H1 (cell line): Measurements from ENCODE around the gene KCNIP2. TPM values are rescaled to one million over a fixed set of nuclear protein-coding genes. Genes with fewer than 3 reads are reported as not detected.

Experiments
- BRCA1 ChIP-seq: IDR thresholded peaks from 2 replicates; pipeline ENCODE4 v1.6.1; 2012; ENCODE audit warnings: low read depth, low read length, improper control_type of control experiment
- CBX5 ChIP-seq: fragments of 300-800, 300-1000 bp; sonication (generic); IDR thresholded peaks from 2 replicates; pipeline ENCODE4 v1.7.1; 2016; ENCODE audit warnings: antibody characterized with exemption, low read length, low read depth
- CBX8 ChIP-seq: fragments of 300-800, 300-1000 bp; sonication (generic); IDR thresholded peaks from 2 replicates; pipeline ENCODE4 v1.7.1; 2016; ENCODE audit warnings: low read depth, low read length, borderline replicate concordance
- CEBPB ChIP-seq: IDR thresholded peaks from 2 replicates; pipeline ENCODE4 v1.6.1; 2012; ENCODE audit warnings: low read depth, low read length
- CHD1 ChIP-seq: IDR thresholded peaks from 2 replicates; pipeline ENCODE4 v1.6.1; 2012; ENCODE audit warnings: low read depth, low read length, improper control_type of control experiment
- CREB1 ChIP-seq: IDR thresholded peaks from 2 replicates; pipeline ENCODE4 v1.6.1; 2012; ENCODE audit warnings: inconsistent platforms
- EZH2 ChIP-seq: fragments of 200-600 bp; sonication (generic); IDR thresholded peaks from 2 replicates; pipeline ENCODE4 v1.7.1; 2012; ENCODE audit warnings: low read depth, mild to moderate bottlenecking, moderate library complexity, low read length, inconsistent platforms; ENCODE audit not compliant: severe bottlenecking
- GABPA ChIP-seq: IDR thresholded peaks from 2 replicates; pipeline ENCODE4 v1.6.1; 2011; ENCODE audit warnings: mild to moderate bottlenecking, low read length, moderate library complexity, borderline replicate concordance; ENCODE audit not compliant: insufficient read depth
- GTF2F1 ChIP-seq: IDR thresholded peaks from 2 replicates; pipeline ENCODE4 v1.6.1; 2012; ENCODE audit warnings: low read depth, low read length, improper control_type of control experiment, borderline replicate concordance
- JUN ChIP-seq: IDR thresholded peaks from 2 replicates; pipeline ENCODE4 v1.6.1; 2011; ENCODE audit warnings: low read depth, mild to moderate bottlenecking, improper control_type of control experiment, low read length
- JUND ChIP-seq: IDR thresholded peaks from 2 replicates; pipeline ENCODE4 v1.6.1; 2011; ENCODE audit warnings: mild to moderate bottlenecking, improper control_type of control experiment, low read length
- KDM1A ChIP-seq: fragments of 200-600, 300-600 bp; sonication (generic); IDR thresholded peaks from 2 replicates; pipeline ENCODE4 v1.7.1; 2016; ENCODE audit warnings: mild to moderate bottlenecking, low read length, borderline replicate concordance
- KDM4A ChIP-seq: IDR thresholded peaks from one replicate; pipeline ENCODE4 v1.7.1; 2012; ENCODE audit warnings: low read depth, mild to moderate bottlenecking, moderate library complexity, low read length, inconsistent platforms; ENCODE audit not compliant: severe bottlenecking
- NANOG ChIP-seq: IDR thresholded peaks from 2 replicates; pipeline ENCODE4 v1.6.1; 2011; ENCODE audit warnings: low read length, low read depth, mild to moderate bottlenecking, inconsistent platforms; ENCODE audit not compliant: insufficient read depth, poor library complexity, severe bottlenecking
- POLR2AphosphoS5 ChIP-seq: IDR thresholded peaks from 2 replicates; pipeline ENCODE4 v1.6.1; 2011; ENCODE audit warnings: low read depth, low read length
- POU5F1 ChIP-seq: IDR thresholded peaks from 2 replicates; pipeline ENCODE4 v1.6.1; 2011; ENCODE audit warnings: low read depth, mild to moderate bottlenecking, low read length, moderate library complexity
- RFX5 ChIP-seq: IDR thresholded peaks from 2 replicates; pipeline ENCODE4 v1.6.1; 2011; ENCODE audit warnings: low read depth, low read length, improper control_type of control experiment, borderline replicate concordance
- SIN3A ChIP-seq, 2 experiments: IDR thresholded peaks in 1 of 2; conservative IDR thresholded peaks in 1 of 2; 2 replicates each; pipeline ENCODE4 v1.6.1; 2011 to 2012; ENCODE audit warnings: low read length in 2 of 2, improper control_type of control experiment in 1 of 2, low read depth in 1 of 2, mild to moderate bottlenecking in 1 of 2
- SIX5 ChIP-seq: IDR thresholded peaks from 2 replicates; pipeline ENCODE4 v1.6.1; 2011; ENCODE audit warnings: mild to moderate bottlenecking, low read depth, low read length
- SP2 ChIP-seq: IDR thresholded peaks from 2 replicates; pipeline ENCODE4 v1.6.1; 2012; ENCODE audit warnings: mild to moderate bottlenecking, low read length, inconsistent platforms
- SP4 ChIP-seq: IDR thresholded peaks from 2 replicates; pipeline ENCODE4 v1.6.1; 2012; ENCODE audit warnings: low read length, inconsistent platforms
- SUZ12 ChIP-seq: fragments of 200-600 bp; sonication (generic); IDR thresholded peaks from 2 replicates; pipeline ENCODE4 v1.6.1; 2012; ENCODE audit warnings: mild to moderate bottlenecking, inconsistent platforms, low read length, moderate library complexity, mixed read lengths
- TBP ChIP-seq: IDR thresholded peaks from 2 replicates; pipeline ENCODE4 v1.6.1; 2011; ENCODE audit warnings: low read depth, low read length, improper control_type of control experiment
- TCF12 ChIP-seq: IDR thresholded peaks from 2 replicates; pipeline ENCODE4 v1.6.1; 2011; ENCODE audit warnings: low read depth, mild to moderate bottlenecking, low read length
- polyA plus RNA-seq, 7 experiments: library from polyadenylated mRNA; depleted of rRNA in 3 of 7; stranded (reverse) in 5 of 7; unstranded in 2 of 7; fragments of >200 nt in 5 of 7; fragments of 200-250 nt in 2 of 7; gene quantifications; 1 replicate in 5 of 7; 2 replicates in 1 of 7; 4 replicates in 1 of 7; pipeline versions ENCODE4 v1.2.1 to v1.2.3, GENCODE V29; 2011 to 2013; ENCODE audit warnings: missing spikeins in 2 of 7, mixed read lengths in 2 of 7
- total RNA-seq: library from RNA; stranded (reverse); fragmentation: NEBNext Ultra II Directional; extraction: Animal tissue kit (Norgen Biotek cat#: 25700); gene quantifications from 2 replicates; pipeline ENCODE4 v1.2.1, GENCODE V29; 2021
- TF ChIP-seq, protein P1 (sequence below): IDR thresholded peaks from 2 replicates; pipeline ENCODE4 v1.6.1; 2011; ENCODE audit warnings: low read length, improper control_type of control experiment

Gene KCNIP2
- total and polyA plus RNA-seq, 2 of the 8 experiments (the other 6 are each of a cell fraction or from before 2014, with no cell fraction given), result 2.7 to 6.0 TPM

- TF ChIP-seq CBX5, result no peak
- TF ChIP-seq CBX8, result no peak
- no peak for TF ChIP-seq EZH2
- no peak; the same call in 1 of the 2 replicates for TF ChIP-seq GTF2F1
- TF ChIP-seq BRCA1, result no peak; the same call in 1 of the 2 replicates
- no peak for TF ChIP-seq SIX5
- TF ChIP-seq GABPA, result no peak
- peak; percentile 50; the same call in 1 of the 2 replicates for TF ChIP-seq TBP
- TF ChIP-seq CHD1, result no peak
- TF ChIP-seq CEBPB, result no peak
- no peak for TF ChIP-seq RFX5
- TF ChIP-seq SP2, result no peak
- no peak for TF ChIP-seq NANOG
- TF ChIP-seq, protein P1, sequence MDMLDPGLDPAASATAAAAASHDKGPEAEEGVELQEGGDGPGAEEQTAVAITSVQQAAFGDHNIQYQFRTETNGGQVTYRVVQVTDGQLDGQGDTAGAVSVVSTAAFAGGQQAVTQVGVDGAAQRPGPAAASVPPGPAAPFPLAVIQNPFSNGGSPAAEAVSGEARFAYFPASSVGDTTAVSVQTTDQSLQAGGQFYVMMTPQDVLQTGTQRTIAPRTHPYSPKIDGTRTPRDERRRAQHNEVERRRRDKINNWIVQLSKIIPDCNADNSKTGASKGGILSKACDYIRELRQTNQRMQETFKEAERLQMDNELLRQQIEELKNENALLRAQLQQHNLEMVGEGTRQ, result no peak
- no peak for TF ChIP-seq KDM4A
- no peak; the same call in none of the 2 replicates for TF ChIP-seq SP4
- peak; percentile 98 for TF ChIP-seq SIN3A (conservative IDR thresholded peaks at IDR 0.05 in 1 of 2, IDR thresholded peaks at IDR 0.05 in 1 of 2; ENCODE audit: low read depth in 1 of 2, low read length in 2 of 2)
- TF ChIP-seq POLR2AphosphoS5, result no peak
- no peak for TF ChIP-seq SUZ12
- no peak for TF ChIP-seq POU5F1
- TF ChIP-seq JUN, result no peak
- TF ChIP-seq CREB1, result peak; percentile 49; the same call in 1 of the 2 replicates
- no peak for TF ChIP-seq TCF12
- TF ChIP-seq KDM1A, result no peak
- peak; percentile 14; the same call in 1 of the 2 replicates for TF ChIP-seq JUND
Observed at GRCh38 chr10:101840741-101841453, 2.7 kb downstream of the KCNIP2 start (continued).
